CD4-positive, alpha-beta T cell treated with Interleukin-2 at 100 ng/mL for 4 hours (primary cell): ENCODE results near the gene ACTR5.
A peak's percentile ranks its signal among the peaks of the same experiment; 100 is the strongest.
"Not testable (repeated sequence)": the region's sequence is repeated elsewhere in the genome, so short reads cannot be mapped to it uniquely, and the experiment has no call there.

ENCODE experiments used
- DNase-seq: peaks from one replicate; pipeline ENCODE4 v3.0.0-alpha.2; 2020; ENCODE audit warnings: low spot score

ACTR5 gene

GRCh38 chr20:38764567-38765318 is 16.5 kb downstream of the ACTR5 start:
- DNase-seq, result peak; percentile 21

GRCh38 chr20:38766071-38766470 is 17.8 kb downstream of the ACTR5 start:
- DNase-seq, result no peak

GRCh38 chr20:38769376-38770295 is 21.4 kb downstream of the ACTR5 start:
- DNase-seq, result no peak

GRCh38 chr20:38770546-38770945 is 22.3 kb downstream of the ACTR5 start:
- DNase-seq, result no peak

- DNase-seq, result no peak
Observed at GRCh38 chr20:38770970-38771369, 22.7 kb downstream of the ACTR5 start.

GRCh38 chr20:38771621-38772020 is 23.4 kb downstream of the ACTR5 start:
- DNase-seq, result no peak

GRCh38 chr20:38774167-38774566 is 25.9 kb downstream of the ACTR5 start:
- no peak for DNase-seq

GRCh38 chr20:38776363-38776762 is 28.1 kb downstream of the ACTR5 start:
- peak; percentile 46 for DNase-seq

- no peak for DNase-seq
Observed at GRCh38 chr20:38779247-38780097, 31.2 kb downstream of the ACTR5 start.

- DNase-seq, result no peak
Observed at GRCh38 chr20:38782275-38782674, 34.0 kb downstream of the ACTR5 start.

- DNase-seq, result no peak
Observed at GRCh38 chr20:38787870-38788269, 39.6 kb downstream of the ACTR5 start.

GRCh38 chr20:38789503-38790199 is 41.4 kb downstream of the ACTR5 start:
- no peak for DNase-seq

GRCh38 chr20:38790200-38791053 is 42.2 kb downstream of the ACTR5 start:
- DNase-seq, result peak; percentile 48

- no peak for DNase-seq
Observed at GRCh38 chr20:38791291-38791690, 43.0 kb downstream of the ACTR5 start.

- no peak for DNase-seq
Observed at GRCh38 chr20:38791940-38792339, 43.7 kb downstream of the ACTR5 start.

GRCh38 chr20:38794057-38794456 is 45.8 kb downstream of the ACTR5 start:
- not testable (repeated sequence) for DNase-seq

GRCh38 chr20:38798266-38798665 is 50.0 kb downstream of the ACTR5 start:
- DNase-seq, result no peak

- no peak for DNase-seq
Observed at GRCh38 chr20:38799203-38799602, 50.9 kb downstream of the ACTR5 start.

- DNase-seq, result no peak
Observed at GRCh38 chr20:38800882-38801281, 52.6 kb downstream of the ACTR5 start.

GRCh38 chr20:38804221-38804620 is 56.0 kb downstream of the ACTR5 start:
- DNase-seq, result no peak
